H1 (cell line): ENCODE results near the gene PGAM5.

Source experiments
- CREB1 ChIP-seq: IDR thresholded peaks from 2 replicates; pipeline ENCODE4 v1.6.1; 2012; ENCODE audit warnings: inconsistent platforms
- EZH2 ChIP-seq: fragments of 200-600 bp; sonication (generic); IDR thresholded peaks from 2 replicates; pipeline ENCODE4 v1.7.1; 2012; ENCODE audit warnings: low read depth, mild to moderate bottlenecking, moderate library complexity, low read length, inconsistent platforms; ENCODE audit not compliant: severe bottlenecking
- FOSL1 ChIP-seq: IDR thresholded peaks from 2 replicates; pipeline ENCODE4 v1.6.1; 2011; ENCODE audit warnings: mild to moderate bottlenecking, low read depth, low read length, moderate library complexity; ENCODE audit not compliant: insufficient read depth
- JUN ChIP-seq: IDR thresholded peaks from 2 replicates; pipeline ENCODE4 v1.6.1; 2011; ENCODE audit warnings: low read depth, mild to moderate bottlenecking, improper control_type of control experiment, low read length
- POLR2A ChIP-seq, 2 experiments: IDR thresholded peaks; 1 replicate in 1 of 2; 2 replicates in 1 of 2; pipeline ENCODE4 v1.6.1; 2011; ENCODE audit warnings: low read depth in 2 of 2, low read length in 2 of 2, mild to moderate bottlenecking in 2 of 2; ENCODE audit errors: control extremely low read depth in 1 of 2
- POU5F1 ChIP-seq: IDR thresholded peaks from 2 replicates; pipeline ENCODE4 v1.6.1; 2011; ENCODE audit warnings: low read depth, mild to moderate bottlenecking, low read length, moderate library complexity
- RAD21 ChIP-seq, 2 experiments: IDR thresholded peaks in 1 of 2; conservative IDR thresholded peaks in 1 of 2; 2 replicates each; pipeline ENCODE4 v1.6.1; 2011; ENCODE audit warnings: low read depth in 2 of 2, low read length in 2 of 2, improper control_type of control experiment in 1 of 2, inconsistent platforms in 1 of 2, mild to moderate bottlenecking in 1 of 2, moderate library complexity in 1 of 2
- RBBP5 ChIP-seq: IDR thresholded peaks from 2 replicates; pipeline ENCODE4 v1.7.1; 2012; ENCODE audit warnings: low read depth, mild to moderate bottlenecking, inconsistent platforms, low read length, moderate library complexity, borderline replicate concordance
- SAP30 ChIP-seq: fragments of 300-600 bp; sonication (generic); IDR thresholded peaks from 2 replicates; pipeline ENCODE4 v1.7.1; 2012; ENCODE audit warnings: low read length, moderate library complexity, mild to moderate bottlenecking, inconsistent platforms; ENCODE audit not compliant: insufficient read depth, insufficient replicate concordance
- SP2 ChIP-seq: IDR thresholded peaks from 2 replicates; pipeline ENCODE4 v1.6.1; 2012; ENCODE audit warnings: mild to moderate bottlenecking, low read length, inconsistent platforms
- USF2 ChIP-seq: IDR thresholded peaks from 2 replicates; pipeline ENCODE4 v1.6.1; 2011; ENCODE audit warnings: low read length, improper control_type of control experiment
- ZNF274 ChIP-seq: IDR thresholded peaks from 2 replicates; pipeline ENCODE4 v1.7.0; 2012; ENCODE audit warnings: low read length, borderline replicate concordance; ENCODE audit errors: extremely low read depth
- TF ChIP-seq, protein P1 (sequence below), 3 experiments: IDR thresholded peaks; 1 replicate in 2 of 3; 2 replicates in 1 of 3; pipeline versions ENCODE4 v1.5.1 to v1.6.1; 2011; ENCODE audit warnings: low read length in 3 of 3, mild to moderate bottlenecking in 3 of 3, inconsistent platforms in 2 of 3, low read depth in 1 of 3, moderate library complexity in 1 of 3; ENCODE audit not compliant: insufficient read depth in 1 of 3; ENCODE audit errors: control extremely low read depth in 1 of 3

DNA sequence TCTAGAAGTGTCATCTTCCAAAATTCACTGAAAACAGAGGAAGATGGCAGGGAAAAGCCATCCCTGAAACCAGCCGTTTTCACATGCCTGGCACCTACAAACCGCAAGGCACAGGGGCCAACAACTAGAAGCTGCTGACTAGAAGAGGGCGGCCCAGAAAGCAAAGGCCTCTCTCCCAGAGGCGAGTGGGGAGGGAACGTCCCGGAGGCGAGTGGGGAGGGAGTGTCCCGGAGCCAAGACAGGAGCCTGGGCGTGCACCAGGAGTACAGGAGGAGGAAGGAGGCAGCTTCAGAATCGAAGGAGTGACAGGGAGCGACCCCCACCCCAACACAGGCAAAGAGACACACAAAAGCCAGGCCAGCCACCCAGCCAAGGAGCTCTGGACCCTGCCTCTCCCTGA, 30.0 kb downstream of the PGAM5 start:
- TF ChIP-seq USF2 (no peak), ZNF274 (no peak), EZH2 (no peak), SAP30 (no peak), JUN (no peak), RBBP5 (no peak), RAD21 (IDR thresholded peaks at IDR 0.05 in 1 of 2, conservative IDR thresholded peaks at IDR 0.05 in 1 of 2; ENCODE audit: low read depth in 2 of 2, low read length in 2 of 2) (no peak), POLR2A (IDR thresholded peaks at IDR 0.05; ENCODE audit: control extremely low read depth in 1 of 2, low read depth in 2 of 2, low read length in 2 of 2) (no peak), FOSL1 (no peak), SP2 (no peak), CREB1 (no peak), POU5F1 (no peak)
- TF ChIP-seq, protein P1, sequence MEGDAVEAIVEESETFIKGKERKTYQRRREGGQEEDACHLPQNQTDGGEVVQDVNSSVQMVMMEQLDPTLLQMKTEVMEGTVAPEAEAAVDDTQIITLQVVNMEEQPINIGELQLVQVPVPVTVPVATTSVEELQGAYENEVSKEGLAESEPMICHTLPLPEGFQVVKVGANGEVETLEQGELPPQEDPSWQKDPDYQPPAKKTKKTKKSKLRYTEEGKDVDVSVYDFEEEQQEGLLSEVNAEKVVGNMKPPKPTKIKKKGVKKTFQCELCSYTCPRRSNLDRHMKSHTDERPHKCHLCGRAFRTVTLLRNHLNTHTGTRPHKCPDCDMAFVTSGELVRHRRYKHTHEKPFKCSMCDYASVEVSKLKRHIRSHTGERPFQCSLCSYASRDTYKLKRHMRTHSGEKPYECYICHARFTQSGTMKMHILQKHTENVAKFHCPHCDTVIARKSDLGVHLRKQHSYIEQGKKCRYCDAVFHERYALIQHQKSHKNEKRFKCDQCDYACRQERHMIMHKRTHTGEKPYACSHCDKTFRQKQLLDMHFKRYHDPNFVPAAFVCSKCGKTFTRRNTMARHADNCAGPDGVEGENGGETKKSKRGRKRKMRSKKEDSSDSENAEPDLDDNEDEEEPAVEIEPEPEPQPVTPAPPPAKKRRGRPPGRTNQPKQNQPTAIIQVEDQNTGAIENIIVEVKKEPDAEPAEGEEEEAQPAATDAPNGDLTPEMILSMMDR (IDR thresholded peaks at IDR 0.05; ENCODE audit: control extremely low read depth in 1 of 3, insufficient read depth in 1 of 3, low read depth in 1 of 3, low read length in 3 of 3): no peak
